A549 (cell line): ENCODE measurements around the gene SEC14L3. TPM values are rescaled to one million over a fixed set of nuclear protein-coding genes. Genes with fewer than 3 reads are reported as not detected.

Experiments
- ATAC-seq, 2 experiments: fragments of 200-7000 bp in 1 of 2; fragments of >200 bp in 1 of 2; cut with Nextera tagmentation in 1 of 2; cut with Tn5 transposase in 1 of 2; 3 replicates each; pipeline versions ENCODE4 v1.8.0 to v1.9.1; 2018 to 2020; ENCODE audit warnings: mild to moderate bottlenecking in 1 of 2, moderate library complexity in 1 of 2
- CTCF ChIA-PET: fragments of 300-600 bp; sonication (Branson Sonifier 250); formaldehyde crosslinking; extraction: SDS; loops from one replicate; lab custom pipeline; 2021; ENCODE audit warnings: antibody characterized with exemption, inconsistent platforms; lab: Yijun Ruan, JAX
- POLR2A ChIA-PET: fragments of 350-600 bp; formaldehyde crosslinking; extraction: SDS; loops from one replicate; lab custom pipeline; 2021; ENCODE audit warnings: antibody characterized with exemption, inconsistent platforms; lab: Yijun Ruan, JAX
- DNase-seq, 2 experiments: peaks; one replicate each; pipeline versions ENCODE4 v3.0.0 to v3.0.0-alpha.2; 2011 to 2016; ENCODE audit warnings: low read depth in 1 of 2, low spot score in 1 of 2
- FAIRE-seq: peaks from 2 replicates; lab custom pipeline; 2011; peaks lifted over from hg19 to GRCh38; lab: Jason Lieb, UNC
- H3K27ac ChIP-seq, 2 experiments: fragments of >200 bp; sonication (Bioruptor Twin); formaldehyde crosslinking; 3 replicates each; pipeline ENCODE4 v1.5.1; 2016 to 2017
- H3K4me1 ChIP-seq: fragments of >200 bp; sonication (Bioruptor Twin); formaldehyde crosslinking; 3 replicates; pipeline ENCODE4 v1.6.1; 2016
- H3K4me2 ChIP-seq: fragments of >200 bp; sonication (Bioruptor Twin); formaldehyde crosslinking; 3 replicates; pipeline ENCODE4 v1.6.1; 2016
- H3K4me3 ChIP-seq: fragments of >200 bp; sonication (Bioruptor Twin); formaldehyde crosslinking; 3 replicates; pipeline ENCODE4 v1.5.1; 2016
- H3K9me3 ChIP-seq: fragments of >200 bp; sonication (Bioruptor Twin); formaldehyde crosslinking; 3 replicates; pipeline ENCODE4 v1.6.1; 2016
- ATOH8 ChIP-seq: fragments of 250-450 bp; sonication (Bioruptor Pico); IDR thresholded peaks from 2 replicates; pipeline ENCODE4 v1.5.0; 2020; ENCODE audit warnings: low read depth, mild to moderate bottlenecking, moderate library complexity
- BHLHE40 ChIP-seq: IDR thresholded peaks from 2 replicates; pipeline ENCODE4 v1.6.1; 2012; ENCODE audit warnings: low read depth, low read length, inconsistent platforms
- CHD2 ChIP-seq: fragments of 150-350 bp; IDR thresholded peaks from 2 replicates; pipeline ENCODE4 v1.6.1; 2014; ENCODE audit warnings: low read length; ENCODE audit not compliant: partially characterized antibody
- EP300 ChIP-seq, 2 experiments: fragments of >200 bp; sonication (Bioruptor Twin); formaldehyde crosslinking; IDR thresholded peaks; 2 replicates in 1 of 2; 3 replicates in 1 of 2; pipeline ENCODE4 v1.6.1; 2016 to 2017
- FOSL2 ChIP-seq, 2 experiments: fragments of 450-650 bp in 1 of 2; fragments of >200 bp in 1 of 2; sonication (Bioruptor Twin) in 1 of 2; formaldehyde crosslinking; IDR thresholded peaks; 2 replicates each; pipeline versions ENCODE4 v1.5.0 to v1.6.1; 2016 to 2020; ENCODE audit warnings: mild to moderate bottlenecking in 1 of 2, moderate library complexity in 1 of 2
- FOXS1 ChIP-seq: fragments of 250-450 bp; sonication (Bioruptor Pico); IDR thresholded peaks from 2 replicates; pipeline ENCODE4 v1.5.0; 2020; ENCODE audit warnings: mild to moderate bottlenecking, moderate library complexity
- GATA3 ChIP-seq: IDR thresholded peaks from 2 replicates; pipeline ENCODE4 v1.6.1; 2012; ENCODE audit warnings: borderline replicate concordance
- HEYL ChIP-seq: fragments of 250-450 bp; sonication (Bioruptor Pico); IDR thresholded peaks from 2 replicates; pipeline ENCODE4 v1.8.0; 2021; ENCODE audit warnings: mild to moderate bottlenecking, moderate library complexity
- JUN ChIP-seq, 2 experiments: fragments of >200 bp; sonication (Bioruptor Twin); formaldehyde crosslinking; IDR thresholded peaks; 2 replicates in 1 of 2; 3 replicates in 1 of 2; pipeline ENCODE4 v1.6.1; 2016 to 2017
- JUNB ChIP-seq: fragments of >200 bp; sonication (Bioruptor Twin); formaldehyde crosslinking; IDR thresholded peaks from 2 replicates; pipeline ENCODE4 v1.6.1; 2016
- MAZ ChIP-seq: fragments of 150-350 bp; IDR thresholded peaks from 2 replicates; pipeline ENCODE4 v1.6.1; 2014; ENCODE audit warnings: antibody characterized with exemption, low read depth, low read length, borderline replicate concordance
- RAD21 ChIP-seq, 2 experiments: fragments of >200 bp in 1 of 2; sonication (Bioruptor Twin) in 1 of 2; formaldehyde crosslinking in 1 of 2; IDR thresholded peaks in 1 of 2; conservative IDR thresholded peaks in 1 of 2; 2 replicates in 1 of 2; 3 replicates in 1 of 2; pipeline ENCODE4 v1.6.1; 2012 to 2018; ENCODE audit warnings: inconsistent platforms in 1 of 2
- RNF2 ChIP-seq: fragments of 200-600 bp; sonication (generic); IDR thresholded peaks from 2 replicates; pipeline ENCODE4 v1.6.1; 2016; ENCODE audit warnings: low read depth, mild to moderate bottlenecking, antibody characterized with exemption, moderate library complexity, borderline replicate concordance
- TP53 ChIP-seq: fragments of 250-450 bp; sonication (Bioruptor Pico); IDR thresholded peaks from 2 replicates; pipeline ENCODE4 v1.5.0; 2021; ENCODE audit warnings: mild to moderate bottlenecking, moderate library complexity
- ZC3H11A ChIP-seq: fragments of 450-650 bp; IDR thresholded peaks from 2 replicates; pipeline ENCODE4 v1.6.1; 2014; ENCODE audit warnings: antibody characterized with exemption, mild to moderate bottlenecking
- ZSCAN20 ChIP-seq: fragments of 250-450 bp; sonication (Bioruptor Pico); IDR thresholded peaks from 2 replicates; pipeline ENCODE4 v1.8.0; 2022; ENCODE audit warnings: mild to moderate bottlenecking, moderate library complexity
- WGBS: methylation state at CpG from one replicate; pipeline ENCODE4 v1.1.6; 2017; ENCODE audit errors: missing lambda C conversion rate; 5-methylcytosine and 5-hydroxymethylcytosine counted together
- polyA plus RNA-seq, 4 experiments: library from polyadenylated mRNA; depleted of rRNA in 3 of 4; stranded (reverse); fragments of >200 nt; fragmentation: RNase III in 1 of 4; extraction: RNeasy Plus Mini Kit Qiagen cat#74134 plus additional on column Dnase treatment in 1 of 4; gene quantifications; 2 replicates in 3 of 4; 3 replicates in 1 of 4; pipeline ENCODE4 v1.2.3, GENCODE V29; 2011 to 2017
- TF ChIP-seq, protein P1 (sequence below): IDR thresholded peaks from 2 replicates; pipeline ENCODE4 v1.6.1; 2012
- TF ChIP-seq, protein P2 (sequence below): fragments of >200 bp; sonication (Bioruptor Twin); formaldehyde crosslinking; IDR thresholded peaks from 3 replicates; pipeline ENCODE4 v1.5.1; 2016
- TF ChIP-seq, protein P3 (sequence below): fragments of >200 bp; sonication (Bioruptor Twin); formaldehyde crosslinking; IDR thresholded peaks from 3 replicates; pipeline ENCODE4 v1.6.1; 2016
- TF ChIP-seq, protein P4 (sequence below): fragments of 150-350 bp; IDR thresholded peaks from 2 replicates; pipeline ENCODE4 v1.6.1; 2014; ENCODE audit warnings: low read depth, mild to moderate bottlenecking, low read length

The SEC14L3 gene
- polyA plus RNA-seq, 2 of the 4 experiments (the other 2 are of a cell fraction): 0.04 TPM; not detected in 1

- Histone ChIP-seq H3K4me1 (peaks cover 12% of the 10 kb centered on the region), H3K4me2 (no peak overlapping the region), H3K9me3 (no peaks in the 10 kb centered on the region), H3K27ac (no peak overlapping the region), H3K4me3 (no peak overlapping the region)
- no peak for DNase-seq
- ChIA-PET POLR2A (no interaction called here), CTCF (no interaction called here)
- TF ChIP-seq TP53 (no peak), FOSL2 (IDR thresholded peaks at IDR 0.05) (no peak), FOSL2 (CRISPR knock-in tag; IDR thresholded peaks at IDR 0.05) (no peak), BHLHE40 (no peak), RAD21 (conservative IDR thresholded peaks at IDR 0.05 in 1 of 2, IDR thresholded peaks at IDR 0.05 in 1 of 2) (no peak)
- TF ChIP-seq, protein P1, sequence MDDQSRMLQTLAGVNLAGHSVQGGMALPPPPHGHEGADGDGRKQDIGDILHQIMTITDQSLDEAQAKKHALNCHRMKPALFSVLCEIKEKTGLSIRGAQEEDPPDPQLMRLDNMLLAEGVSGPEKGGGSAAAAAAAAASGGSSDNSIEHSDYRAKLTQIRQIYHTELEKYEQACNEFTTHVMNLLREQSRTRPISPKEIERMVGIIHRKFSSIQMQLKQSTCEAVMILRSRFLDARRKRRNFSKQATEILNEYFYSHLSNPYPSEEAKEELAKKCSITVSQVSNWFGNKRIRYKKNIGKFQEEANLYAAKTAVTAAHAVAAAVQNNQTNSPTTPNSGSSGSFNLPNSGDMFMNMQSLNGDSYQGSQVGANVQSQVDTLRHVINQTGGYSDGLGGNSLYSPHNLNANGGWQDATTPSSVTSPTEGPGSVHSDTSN: no peak
- TF ChIP-seq, protein P2, sequence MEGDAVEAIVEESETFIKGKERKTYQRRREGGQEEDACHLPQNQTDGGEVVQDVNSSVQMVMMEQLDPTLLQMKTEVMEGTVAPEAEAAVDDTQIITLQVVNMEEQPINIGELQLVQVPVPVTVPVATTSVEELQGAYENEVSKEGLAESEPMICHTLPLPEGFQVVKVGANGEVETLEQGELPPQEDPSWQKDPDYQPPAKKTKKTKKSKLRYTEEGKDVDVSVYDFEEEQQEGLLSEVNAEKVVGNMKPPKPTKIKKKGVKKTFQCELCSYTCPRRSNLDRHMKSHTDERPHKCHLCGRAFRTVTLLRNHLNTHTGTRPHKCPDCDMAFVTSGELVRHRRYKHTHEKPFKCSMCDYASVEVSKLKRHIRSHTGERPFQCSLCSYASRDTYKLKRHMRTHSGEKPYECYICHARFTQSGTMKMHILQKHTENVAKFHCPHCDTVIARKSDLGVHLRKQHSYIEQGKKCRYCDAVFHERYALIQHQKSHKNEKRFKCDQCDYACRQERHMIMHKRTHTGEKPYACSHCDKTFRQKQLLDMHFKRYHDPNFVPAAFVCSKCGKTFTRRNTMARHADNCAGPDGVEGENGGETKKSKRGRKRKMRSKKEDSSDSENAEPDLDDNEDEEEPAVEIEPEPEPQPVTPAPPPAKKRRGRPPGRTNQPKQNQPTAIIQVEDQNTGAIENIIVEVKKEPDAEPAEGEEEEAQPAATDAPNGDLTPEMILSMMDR: no peak
- no peak for FAIRE-seq
- WGBS: 66% methylated on average over 4 of the region's 5 CpGs
- ATAC-seq: no peak
These were observed 9.9 kb upstream of the SEC14L3 start for GRCh38 chr22:30481711-30482110.

DNA sequence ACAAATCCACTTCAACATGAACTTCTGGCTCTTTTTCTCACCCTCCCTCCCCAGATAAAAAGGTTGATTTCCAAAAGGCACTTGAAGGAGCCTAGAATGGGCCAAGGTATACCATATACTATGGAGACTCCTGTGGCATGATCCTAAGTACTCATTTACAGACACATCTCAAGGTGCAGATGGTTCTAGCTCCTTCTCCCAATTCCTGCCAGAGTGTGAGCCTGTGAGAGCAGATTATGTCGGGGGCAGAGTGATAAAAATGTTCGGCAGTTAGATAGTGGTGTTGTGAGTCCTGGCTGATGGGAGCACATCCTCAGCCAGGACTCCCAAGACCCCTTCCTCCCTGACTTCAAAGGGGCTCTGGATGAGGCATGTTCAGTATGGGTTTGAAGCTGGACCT lies 8.2 kb upstream of the SEC14L3 start:
- DNase-seq: no peak
- Histone ChIP-seq H3K9me3 (no peaks in the 10 kb centered on the region), H3K4me2 (no peak overlapping the region), H3K4me1 (no peaks in the 10 kb centered on the region), H3K4me3 (no peak overlapping the region), H3K27ac (no peak overlapping the region)
- no peak for FAIRE-seq
- 71% methylated on average over 2 of the region's 2 CpGs for WGBS
- no peak for TF ChIP-seq JUNB
- no peak for TF ChIP-seq FOXS1 (CRISPR knock-in tag)
- TF ChIP-seq ZC3H11A: no peak
- no peak for TF ChIP-seq RAD21 (conservative IDR thresholded peaks at IDR 0.05 in 1 of 2, IDR thresholded peaks at IDR 0.05 in 1 of 2)
- TF ChIP-seq, protein P3, sequence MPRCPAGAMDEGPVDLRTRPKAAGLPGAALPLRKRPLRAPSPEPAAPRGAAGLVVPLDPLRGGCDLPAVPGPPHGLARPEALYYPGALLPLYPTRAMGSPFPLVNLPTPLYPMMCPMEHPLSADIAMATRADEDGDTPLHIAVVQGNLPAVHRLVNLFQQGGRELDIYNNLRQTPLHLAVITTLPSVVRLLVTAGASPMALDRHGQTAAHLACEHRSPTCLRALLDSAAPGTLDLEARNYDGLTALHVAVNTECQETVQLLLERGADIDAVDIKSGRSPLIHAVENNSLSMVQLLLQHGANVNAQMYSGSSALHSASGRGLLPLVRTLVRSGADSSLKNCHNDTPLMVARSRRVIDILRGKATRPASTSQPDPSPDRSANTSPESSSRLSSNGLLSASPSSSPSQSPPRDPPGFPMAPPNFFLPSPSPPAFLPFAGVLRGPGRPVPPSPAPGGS: no peak
- no peak for TF ChIP-seq RNF2
- TF ChIP-seq ATOH8 (CRISPR knock-in tag): no peak
- TF ChIP-seq FOSL2 (IDR thresholded peaks at IDR 0.05): no peak
- TF ChIP-seq FOSL2 (CRISPR knock-in tag; IDR thresholded peaks at IDR 0.05): no peak
- TF ChIP-seq EP300 (IDR thresholded peaks at IDR 0.05): no peak
- TF ChIP-seq MAZ: no peak
- no peak for TF ChIP-seq JUN (IDR thresholded peaks at IDR 0.05)
- TF ChIP-seq HEYL: no peak
- TF ChIP-seq GATA3: no peak
- TF ChIP-seq ZSCAN20 (CRISPR knock-in tag): no peak
- no peak for TF ChIP-seq CHD2
- TF ChIP-seq, protein P4, sequence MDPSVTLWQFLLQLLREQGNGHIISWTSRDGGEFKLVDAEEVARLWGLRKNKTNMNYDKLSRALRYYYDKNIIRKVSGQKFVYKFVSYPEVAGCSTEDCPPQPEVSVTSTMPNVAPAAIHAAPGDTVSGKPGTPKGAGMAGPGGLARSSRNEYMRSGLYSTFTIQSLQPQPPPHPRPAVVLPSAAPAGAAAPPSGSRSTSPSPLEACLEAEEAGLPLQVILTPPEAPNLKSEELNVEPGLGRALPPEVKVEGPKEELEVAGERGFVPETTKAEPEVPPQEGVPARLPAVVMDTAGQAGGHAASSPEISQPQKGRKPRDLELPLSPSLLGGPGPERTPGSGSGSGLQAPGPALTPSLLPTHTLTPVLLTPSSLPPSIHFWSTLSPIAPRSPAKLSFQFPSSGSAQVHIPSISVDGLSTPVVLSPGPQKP: no peak
- POLR2A ChIA-PET: no interaction called here
- CTCF ChIA-PET: no interaction called here
- ATAC-seq: no peak
